HL-60/S4 treated with retinoic acid at 250 ng/mL for 4 days and 3 days (cell line): ENCODE measurements around the gene EVX2.

Experiments used
- in situ Hi-C: fragments of 300-500 bp; cut with MboI; formaldehyde crosslinking; loops from 2 replicates; pipeline ENCODE4 v1.7.0; 2022; ENCODE audit warnings: low sequenced_read_pairs

EVX2 gene

DNA sequence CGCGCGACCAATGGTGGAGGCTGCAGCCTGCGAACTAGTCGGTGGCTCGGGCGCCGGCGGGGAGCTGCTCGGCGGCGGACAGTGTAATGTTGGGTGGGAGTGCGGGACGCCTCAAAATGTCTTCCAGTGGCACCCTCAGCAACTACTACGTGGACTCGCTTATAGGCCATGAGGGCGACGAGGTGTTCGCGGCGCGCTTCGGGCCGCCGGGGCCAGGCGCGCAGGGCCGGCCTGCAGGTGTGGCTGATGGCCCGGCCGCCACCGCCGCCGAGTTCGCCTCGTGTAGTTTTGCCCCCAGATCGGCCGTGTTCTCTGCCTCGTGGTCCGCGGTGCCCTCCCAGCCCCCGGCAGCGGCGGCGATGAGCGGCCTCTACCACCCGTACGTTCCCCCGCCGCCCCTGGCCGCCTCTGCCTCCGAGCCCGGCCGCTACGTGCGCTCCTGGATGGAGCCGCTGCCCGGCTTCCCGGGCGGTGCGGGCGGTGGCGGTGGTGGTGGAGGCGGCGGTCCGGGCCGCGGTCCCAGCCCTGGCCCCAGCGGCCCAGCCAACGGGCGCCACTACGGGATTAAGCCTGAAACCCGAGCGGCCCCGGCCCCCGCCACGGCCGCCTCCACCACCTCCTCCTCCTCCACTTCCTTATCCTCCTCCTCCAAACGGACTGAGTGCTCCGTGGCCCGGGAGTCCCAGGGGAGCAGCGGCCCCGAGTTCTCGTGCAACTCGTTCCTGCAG lies 39.1 kb upstream of the EVX2 start, which contains the start of gene HOXD9:
Gene HOXD9, plus strand, starts transcription at position 37 of the 728 bp plus-strand sequence. Its CDS starts 50 bp downstream, at position 87.
- in situ Hi-C loops, result loop anchor here (25.0 kb wide), 1 partner anchor 1189 kb away; no protein-coding TSS in a partner anchor

DNA sequence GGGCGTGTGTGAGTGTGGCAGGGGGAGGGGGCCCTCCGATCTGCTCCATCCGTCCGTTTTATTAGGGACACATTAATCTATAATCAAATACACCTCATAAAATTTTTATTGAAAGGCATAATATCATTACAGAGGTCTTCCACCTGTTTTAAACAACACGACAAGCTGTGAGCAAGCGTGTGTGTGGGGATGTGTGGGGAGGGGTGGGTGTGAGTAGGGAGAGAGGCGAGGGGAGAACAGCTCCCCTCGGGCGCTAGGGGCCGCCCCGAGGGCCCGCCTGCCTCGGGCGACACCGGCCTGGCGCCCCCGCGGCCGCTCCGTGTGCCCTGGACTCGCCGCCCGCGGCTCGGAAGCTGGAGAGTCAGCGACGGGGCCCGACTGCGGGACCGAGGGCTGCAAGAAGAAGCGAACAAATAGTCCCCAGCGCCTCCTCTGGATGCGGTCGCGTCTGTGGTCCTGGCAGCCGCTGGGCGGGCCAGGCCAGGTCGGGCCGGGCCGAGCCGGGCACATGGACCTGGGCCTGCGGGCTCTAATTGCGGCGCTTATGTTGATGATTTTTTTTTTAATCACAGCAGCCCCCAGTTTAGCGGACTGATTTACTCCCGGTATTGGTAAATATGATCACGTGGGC lies 38.4 kb upstream of the EVX2 start:
- in situ Hi-C loops, result loop anchor here (25.0 kb wide), 1 partner anchor 1190 kb away; no protein-coding TSS in a partner anchor

DNA sequence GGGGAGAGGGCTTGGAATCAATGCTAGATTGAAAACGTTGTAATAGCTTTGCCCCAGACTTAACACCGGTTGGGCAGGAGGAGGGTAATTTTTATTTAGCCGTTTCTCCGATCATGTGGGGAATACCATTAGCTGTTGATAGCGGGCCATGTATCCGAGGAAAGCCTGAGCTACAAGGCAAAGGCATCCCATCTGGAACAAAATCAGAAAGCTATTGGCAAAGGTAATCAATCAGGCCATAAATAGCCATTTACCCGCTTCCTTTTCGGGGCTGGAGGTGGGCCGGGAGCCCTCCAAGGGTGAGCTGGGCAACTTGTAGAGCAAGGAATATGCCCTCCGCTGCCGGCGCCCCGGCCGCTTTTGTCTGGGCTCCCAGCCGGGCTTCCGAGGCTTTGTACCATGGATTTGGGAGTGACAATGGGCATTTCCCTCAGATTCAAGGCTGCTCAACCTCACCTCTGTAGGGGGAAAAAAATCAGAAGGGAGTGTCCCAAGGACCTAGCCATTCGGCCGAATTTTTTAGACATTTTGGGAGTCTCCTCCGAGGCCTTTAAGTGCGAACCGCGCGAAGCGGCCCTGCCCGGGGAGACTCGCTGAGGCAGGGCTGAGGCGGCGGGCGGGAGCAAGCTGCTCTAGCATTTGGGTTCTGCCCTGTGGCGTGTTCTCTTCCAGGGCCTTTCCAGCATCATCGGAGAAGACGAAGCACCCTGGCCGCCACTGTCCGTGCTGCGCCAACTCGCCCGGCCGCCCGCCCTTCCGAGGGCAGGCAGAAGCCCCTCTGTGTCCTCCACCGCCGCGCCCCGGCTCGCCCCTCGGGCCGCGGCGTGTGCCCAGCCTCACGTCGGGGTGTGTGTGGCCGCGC lies 37.7 kb upstream of the EVX2 start:
- in situ Hi-C loops, result loop anchor here (25.0 kb wide), 1 partner anchor 1191 kb away; no protein-coding TSS in a partner anchor

DNA sequence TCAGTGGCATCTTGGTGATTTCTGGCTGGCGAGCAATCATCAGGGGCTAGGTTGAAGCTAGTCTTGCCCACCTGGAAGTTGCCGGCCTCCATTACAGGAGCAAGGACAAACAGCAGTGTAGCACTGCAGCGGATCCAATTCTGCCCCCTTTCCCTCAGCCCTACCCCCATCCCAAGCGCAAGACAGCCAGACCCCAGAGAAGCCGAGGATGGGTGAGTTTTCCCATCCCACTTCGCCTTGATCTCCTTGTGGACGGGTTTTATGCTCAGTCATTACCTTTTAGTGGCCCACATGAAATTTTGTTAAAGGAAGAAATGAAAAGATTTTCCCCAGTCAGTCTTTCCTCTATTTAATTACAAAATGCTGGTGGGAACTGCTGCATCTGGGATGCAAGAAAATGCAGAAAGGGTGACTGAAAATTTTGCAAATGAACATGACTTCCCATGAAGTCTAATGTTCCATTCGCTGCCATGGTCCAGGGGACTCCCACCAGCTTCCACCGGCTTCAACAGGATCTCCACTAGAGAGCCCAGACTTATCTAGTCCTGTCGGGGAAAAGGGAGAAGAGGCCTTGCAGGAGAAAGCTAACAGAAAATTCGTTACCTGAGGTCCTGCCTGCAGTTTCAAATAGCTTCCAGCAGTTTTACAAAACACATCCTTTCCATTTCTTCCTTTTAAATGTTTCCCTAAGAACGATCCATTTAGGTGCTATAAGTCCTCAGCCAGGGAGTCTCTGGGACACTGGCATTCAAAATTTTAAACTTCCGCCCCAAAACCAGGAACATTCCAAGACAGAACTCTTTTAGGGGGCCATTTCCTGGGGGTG lies 36.8 kb upstream of the EVX2 start:
- in situ Hi-C loops, result loop anchor here (25.0 kb wide), 1 partner anchor 1192 kb away; no protein-coding TSS in a partner anchor

DNA sequence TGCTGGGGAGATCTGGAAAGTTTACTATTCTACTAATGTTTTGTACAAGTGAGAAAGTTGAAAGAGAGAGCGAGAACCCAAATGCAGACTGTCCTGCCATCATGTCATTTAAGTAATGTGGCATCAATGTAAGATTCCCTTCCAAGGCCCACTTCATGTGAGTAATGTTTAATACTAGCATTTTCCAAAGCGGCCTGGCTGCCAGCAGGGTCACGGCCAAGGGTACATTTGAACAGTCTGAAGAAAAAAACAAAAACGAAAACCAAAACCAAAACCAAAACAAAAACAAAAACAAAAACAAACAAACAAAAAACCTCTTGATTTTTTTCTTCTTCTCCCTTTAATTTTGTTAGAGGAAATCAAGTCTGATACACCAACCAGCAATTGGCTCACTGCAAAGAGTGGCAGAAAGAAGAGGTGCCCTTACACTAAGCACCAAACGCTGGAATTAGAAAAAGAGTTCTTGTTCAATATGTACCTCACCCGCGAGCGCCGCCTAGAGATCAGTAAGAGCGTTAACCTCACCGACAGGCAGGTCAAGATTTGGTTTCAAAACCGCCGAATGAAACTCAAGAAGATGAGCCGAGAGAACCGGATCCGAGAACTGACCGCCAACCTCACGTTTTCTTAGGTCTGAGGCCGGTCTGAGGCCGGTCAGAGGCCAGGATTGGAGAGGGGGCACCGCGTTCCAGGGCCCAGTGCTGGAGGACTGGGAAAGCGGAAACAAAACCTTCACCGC lies 35.0 kb upstream of the EVX2 start:
- in situ Hi-C loops, result loop anchor here (25.0 kb wide), 1 partner anchor 1194 kb away; no protein-coding TSS in a partner anchor

DNA sequence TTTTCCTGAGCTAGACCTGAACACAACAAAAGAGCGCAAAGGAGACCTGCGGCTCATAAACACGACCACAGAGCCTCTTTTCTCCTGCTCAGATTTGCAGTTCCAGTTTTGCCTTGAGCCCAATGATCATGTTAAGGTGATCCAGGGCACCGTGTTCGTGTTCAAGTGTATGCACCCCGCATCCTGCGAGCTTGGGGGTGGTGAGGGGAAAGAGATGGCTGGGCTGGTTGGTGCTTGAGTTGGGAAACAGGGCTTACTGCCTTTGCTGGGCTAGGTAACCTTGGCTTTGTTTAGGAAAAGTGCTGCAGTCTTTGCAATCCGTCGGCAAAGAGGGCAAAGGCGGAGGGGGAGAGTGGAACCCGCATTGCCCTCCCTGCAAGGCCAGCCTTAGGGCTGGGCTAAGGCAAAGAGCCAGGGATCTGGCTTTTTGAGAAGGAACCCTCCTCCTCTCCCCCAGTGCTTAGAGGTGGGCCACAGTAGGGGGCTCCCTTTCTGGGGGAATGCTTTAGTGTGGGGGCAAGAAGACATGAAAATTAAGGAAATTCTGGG lies 34.1 kb upstream of the EVX2 start:
- in situ Hi-C loops, result loop anchor here (25.0 kb wide), 1 partner anchor 1194 kb away; no protein-coding TSS in a partner anchor

DNA sequence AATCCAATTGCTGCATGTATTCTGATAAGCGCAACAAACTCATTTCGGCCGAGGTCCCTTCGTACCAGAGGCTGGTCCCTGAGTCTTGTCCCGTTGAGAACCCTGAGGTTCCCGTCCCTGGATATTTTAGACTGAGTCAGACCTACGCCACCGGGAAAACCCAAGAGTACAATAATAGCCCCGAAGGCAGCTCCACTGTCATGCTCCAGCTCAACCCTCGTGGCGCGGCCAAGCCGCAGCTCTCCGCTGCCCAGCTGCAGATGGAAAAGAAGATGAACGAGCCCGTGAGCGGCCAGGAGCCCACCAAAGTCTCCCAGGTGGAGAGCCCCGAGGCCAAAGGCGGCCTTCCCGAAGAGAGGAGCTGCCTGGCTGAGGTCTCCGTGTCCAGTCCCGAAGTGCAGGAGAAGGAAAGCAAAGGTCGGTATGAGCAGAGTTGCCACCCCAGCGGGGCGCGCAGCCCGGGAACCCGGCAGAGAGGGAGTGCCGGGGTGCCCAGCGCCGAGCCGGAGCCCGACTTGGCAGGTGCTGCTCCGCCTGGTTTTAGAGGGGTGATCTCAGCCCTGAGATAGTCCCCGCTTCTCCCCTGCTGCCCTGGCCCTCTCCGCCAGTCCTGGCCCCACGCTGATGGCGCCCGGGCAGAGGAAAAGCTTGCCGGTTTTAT lies 33.5 kb upstream of the EVX2 start:
- in situ Hi-C loops, result loop anchor here (25.0 kb wide), 1 partner anchor 1195 kb away; no protein-coding TSS in a partner anchor

DNA sequence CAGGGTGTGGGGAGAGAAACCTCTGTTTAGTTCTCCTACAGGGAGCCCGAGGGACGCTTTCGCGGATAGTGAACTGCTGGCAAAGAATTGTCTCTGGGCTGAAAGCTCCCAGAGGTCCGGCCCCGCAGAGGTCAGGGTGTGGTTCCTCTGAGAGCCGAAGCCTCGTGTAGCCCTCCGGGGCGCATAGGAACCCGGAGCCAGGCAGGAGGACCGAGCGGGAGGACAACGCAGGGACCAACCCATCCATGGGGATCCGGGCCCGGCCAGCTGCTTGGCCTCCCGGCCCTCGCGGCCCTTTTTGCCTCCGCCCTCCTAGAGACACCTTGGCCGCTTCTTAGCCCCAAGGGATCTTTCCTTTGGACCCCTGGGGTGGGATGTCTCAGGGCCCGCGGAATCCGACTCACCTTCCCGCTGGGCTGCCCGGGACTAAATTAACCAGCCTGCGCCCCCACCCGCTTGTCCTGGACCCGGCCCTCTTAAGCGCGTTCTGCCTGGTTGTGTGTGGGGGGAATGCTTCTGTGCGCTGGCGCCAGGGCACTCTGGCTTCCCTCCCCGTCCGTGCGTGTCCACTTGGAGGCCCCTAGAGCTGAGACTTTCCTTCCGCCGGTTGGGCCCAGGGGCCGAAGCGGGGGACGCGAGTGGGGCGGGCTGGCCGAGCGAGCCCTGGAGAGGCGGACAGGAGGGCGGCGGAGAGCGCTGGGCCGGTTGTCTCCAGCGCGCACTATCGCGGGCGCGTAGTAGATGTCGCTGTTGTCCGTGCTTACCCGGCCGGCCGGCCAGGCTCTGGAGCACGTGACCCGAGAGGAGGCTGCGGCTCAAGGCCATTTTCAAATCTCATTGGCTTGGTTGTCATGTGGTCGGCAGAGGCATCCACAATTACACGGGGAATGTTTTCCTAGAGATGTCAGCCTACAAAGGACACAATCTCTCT lies 32.4 kb upstream of the EVX2 start, which contains the start of gene HOXD10:
Gene HOXD10, plus strand, starts transcription at position 896 of the 931 bp plus-strand sequence. CDS start 56 bp downstream, outside the sequence.
- in situ Hi-C loops, result loop anchor here (25.0 kb wide), 1 partner anchor 1196 kb away; no protein-coding TSS in a partner anchor

DNA sequence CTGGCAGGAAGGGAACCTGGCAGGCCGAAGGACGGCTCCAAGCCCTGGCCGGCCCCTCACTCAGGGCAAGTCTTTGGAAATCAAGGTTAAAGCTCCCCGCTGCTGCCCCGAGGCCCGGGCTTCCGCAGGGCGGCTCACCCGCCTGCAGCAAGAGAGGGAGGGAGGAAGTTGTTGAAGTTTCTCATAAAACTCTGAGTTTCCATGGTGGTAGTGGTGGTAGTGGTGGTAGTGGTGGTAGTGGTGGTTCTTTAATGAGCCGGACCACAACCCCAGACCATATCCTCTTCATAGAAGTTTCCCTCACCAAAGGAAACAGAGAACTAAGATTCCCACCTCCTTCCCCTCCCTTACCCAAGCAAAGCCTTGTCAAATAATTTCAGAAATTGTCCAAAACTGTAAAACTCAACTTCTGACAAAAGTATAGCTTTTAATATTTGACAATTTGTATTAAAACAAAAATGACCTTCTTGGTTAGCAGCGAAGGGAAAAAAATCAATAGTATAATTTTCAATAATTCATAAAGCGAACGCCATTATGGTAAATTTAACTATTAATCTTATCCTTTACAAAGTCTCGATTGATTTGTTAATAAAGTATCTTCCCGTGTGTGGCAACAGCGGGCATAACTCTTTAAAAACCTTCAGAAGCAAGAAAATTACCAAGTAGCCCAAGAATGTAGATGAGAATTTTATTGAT lies 31.3 kb upstream of the EVX2 start:
- in situ Hi-C loops, result loop anchor here (25.0 kb wide), 1 partner anchor 1197 kb away; no protein-coding TSS in a partner anchor

DNA sequence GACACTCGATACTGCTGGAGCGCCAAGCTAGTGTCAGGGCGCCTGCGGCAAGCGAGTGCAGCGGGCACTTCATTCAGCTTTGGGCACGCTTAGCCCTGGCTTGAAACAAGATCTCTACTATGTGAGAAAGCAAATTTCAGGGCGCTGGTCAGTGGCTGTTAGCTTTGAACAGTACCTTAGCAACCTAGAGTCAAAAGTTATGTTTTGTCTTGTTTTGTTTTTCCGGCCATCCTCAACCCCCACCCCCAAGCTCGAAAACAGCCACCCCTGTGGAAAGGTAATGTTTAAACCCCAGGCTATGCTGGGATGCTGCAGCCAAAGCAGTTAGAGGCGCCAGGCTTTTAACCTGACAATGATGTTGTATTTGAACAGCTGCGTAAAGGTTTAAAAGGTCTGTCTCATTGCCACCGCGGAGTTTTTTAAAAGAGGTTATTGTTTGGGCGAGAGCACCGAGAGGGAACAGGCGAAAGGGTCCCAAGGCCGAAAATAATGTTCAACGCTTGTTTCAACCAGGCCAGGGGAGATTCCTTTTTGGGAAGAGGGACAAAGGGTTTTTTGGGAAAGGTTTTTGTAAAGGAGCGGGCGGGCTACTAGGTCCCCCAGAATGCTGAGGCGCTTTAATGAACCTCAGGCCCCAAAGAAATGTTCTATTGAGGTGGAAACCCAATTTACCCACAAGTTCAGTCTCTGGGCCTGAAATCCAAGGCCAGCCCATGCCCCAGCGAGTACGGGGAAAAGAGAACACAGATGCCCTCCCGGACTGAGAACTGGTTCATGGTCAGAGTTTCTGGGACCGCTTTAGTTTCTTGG lies 30.6 kb upstream of the EVX2 start:
- in situ Hi-C loops, result loop anchor here (25.0 kb wide), 1 partner anchor 1198 kb away; no protein-coding TSS in a partner anchor

DNA sequence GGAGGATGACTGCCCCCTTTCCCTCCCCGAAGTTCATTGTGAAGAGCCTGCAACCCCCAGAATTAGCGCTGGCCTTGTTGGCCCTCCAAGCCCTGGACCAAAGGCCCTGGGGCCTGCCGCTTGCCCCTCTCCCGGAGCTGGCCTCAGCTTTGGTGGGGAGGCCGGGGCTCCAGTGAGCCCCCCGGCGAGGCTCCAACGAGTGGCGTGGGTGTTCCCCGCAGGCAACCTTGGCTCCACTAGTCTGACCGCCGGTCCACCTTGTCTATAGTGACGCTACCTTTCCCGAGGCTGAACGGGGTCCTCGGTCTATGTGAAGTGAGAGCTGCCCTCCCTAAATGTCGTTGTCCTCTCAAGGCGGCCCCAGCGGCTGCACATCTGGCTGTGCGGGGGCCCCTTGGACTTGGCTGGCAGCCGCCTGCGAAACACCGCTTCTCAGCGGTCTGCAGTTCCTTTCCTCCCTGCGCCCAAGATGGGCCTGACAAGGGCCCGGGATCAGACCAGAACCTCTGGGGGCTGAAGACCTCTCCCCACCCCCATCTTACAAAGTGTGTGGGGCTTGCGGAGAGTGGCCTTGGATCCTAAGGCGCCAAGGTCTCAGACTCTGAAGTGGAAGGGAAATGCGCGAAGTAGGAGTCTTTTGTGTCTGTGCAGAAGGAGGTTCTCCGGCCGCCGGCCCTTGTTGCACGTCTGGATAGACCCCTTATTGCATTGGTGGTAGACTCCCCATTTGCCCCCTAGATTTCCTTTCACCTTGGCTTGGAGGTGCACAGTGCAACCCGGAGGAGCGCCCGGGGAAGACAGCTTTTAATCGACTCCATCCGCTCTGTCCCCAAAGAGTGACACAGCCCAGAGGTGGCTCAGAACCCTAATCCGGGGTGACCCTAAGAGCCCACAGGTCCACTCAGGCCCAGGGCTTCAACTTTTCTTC lies 28.9 kb upstream of the EVX2 start:
- in situ Hi-C loops, result loop anchor here (25.0 kb wide), 1 partner anchor 1200 kb away; no protein-coding TSS in a partner anchor

DNA sequence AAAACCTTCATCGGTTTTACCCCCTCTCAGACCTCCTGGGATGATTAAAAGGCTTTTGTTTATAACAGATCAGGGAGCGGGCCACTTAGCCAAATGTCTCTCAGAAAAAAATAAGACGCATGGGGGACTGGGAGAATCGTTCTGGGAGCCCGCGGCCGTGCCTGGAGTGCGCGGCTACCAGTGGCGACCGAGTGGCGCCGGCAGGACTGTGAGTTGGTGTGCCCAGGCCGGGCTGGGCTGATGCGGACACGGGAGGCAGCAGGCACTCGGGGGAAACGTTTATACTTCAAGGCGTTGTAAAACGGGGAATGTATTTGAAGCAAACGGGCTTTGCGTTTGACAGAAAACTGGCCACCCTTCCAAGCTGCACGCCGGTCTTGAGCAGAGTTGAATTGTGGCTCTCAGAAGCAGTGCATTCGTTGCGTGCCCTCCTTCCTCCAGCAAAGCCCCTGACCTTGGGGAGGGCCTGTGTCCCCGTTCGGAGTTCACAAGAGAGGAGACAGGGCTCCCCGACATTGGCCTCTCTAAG lies 28.1 kb upstream of the EVX2 start:
- in situ Hi-C loops, result loop anchor here (25.0 kb wide), 1 partner anchor 1200 kb away; no protein-coding TSS in a partner anchor

DNA sequence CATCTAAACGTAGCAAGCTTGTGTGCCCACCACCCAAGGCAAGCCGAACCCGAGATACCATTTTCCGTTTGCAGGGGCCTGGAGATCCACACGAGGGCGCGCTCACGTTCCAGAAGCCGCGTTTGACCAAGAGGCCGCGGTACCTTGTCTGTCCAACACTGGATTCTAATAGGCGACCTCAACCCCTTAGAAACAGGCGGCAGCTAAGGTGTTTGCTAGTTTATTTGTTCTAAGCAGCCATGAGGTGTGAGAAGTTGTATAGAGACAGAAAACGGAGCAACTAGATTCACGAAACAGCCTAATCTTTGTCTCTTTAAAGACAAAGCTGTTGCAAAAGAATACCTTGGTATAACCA lies 27.5 kb upstream of the EVX2 start:
- in situ Hi-C loops, result loop anchor here (25.0 kb wide), 1 partner anchor 1201 kb away; no protein-coding TSS in a partner anchor
